HepG2 (cell line): ENCODE results near the gene KDM2B. TPM values are rescaled to one million over a fixed set of nuclear protein-coding genes. Genes with fewer than 3 reads are reported as not detected.

ENCODE experiments used
- AGO1 ChIP-seq: fragments of 200-400 bp; formaldehyde crosslinking; IDR thresholded peaks from 2 replicates; pipeline ENCODE4 v1.6.1; 2017; ENCODE audit warnings: mild to moderate bottlenecking, low read depth, low read length, moderate library complexity; ENCODE audit not compliant: poor library complexity, severe bottlenecking
- AGO2 ChIP-seq: fragments of 200-400 bp; formaldehyde crosslinking; optimal IDR thresholded peaks from 2 replicates; pipeline ENCODE3; 2017; ENCODE audit warnings: mild to moderate bottlenecking, low read depth, low read length, moderate library complexity
- AKAP8 ChIP-seq: sonication (generic); formaldehyde crosslinking; IDR thresholded peaks from 2 replicates; pipeline ENCODE4 v1.5.1; 2020; ENCODE audit warnings: mild to moderate bottlenecking, missing genetic modification reagents
- ARNT2 ChIP-seq: sonication (generic); formaldehyde crosslinking; IDR thresholded peaks from 2 replicates; pipeline ENCODE4 v1.8.0; 2022; ENCODE audit warnings: mild to moderate bottlenecking, low read depth, missing genetic modification reagents, moderate library complexity
- DRAP1 ChIP-seq: IDR thresholded peaks from 2 replicates; pipeline ENCODE4 v1.6.1; 2016; ENCODE audit warnings: missing genetic modification reagents, missing compliant biosample characterization
- FOSL1 ChIP-seq: sonication (generic); formaldehyde crosslinking; IDR thresholded peaks from 2 replicates; pipeline ENCODE4 v1.9.0; 2021; ENCODE audit warnings: missing genetic modification reagents, borderline replicate concordance
- FOXM1 ChIP-seq: sonication (generic); formaldehyde crosslinking; IDR thresholded peaks from 2 replicates; pipeline ENCODE4 v1.5.0; 2020; ENCODE audit warnings: missing genetic modification reagents
- JARID2 ChIP-seq: sonication (generic); formaldehyde crosslinking; IDR thresholded peaks from 2 replicates; pipeline ENCODE4 v1.8.1; 2023; ENCODE audit warnings: missing genetic modification reagents, inconsistent platforms; ENCODE audit not compliant: insufficient replicate concordance
- KAT2B ChIP-seq: fragments of 150-350 bp; IDR thresholded peaks from 2 replicates; pipeline ENCODE4 v1.6.1; 2014; ENCODE audit warnings: low read depth, low read length, borderline replicate concordance
- KDM5B ChIP-seq: sonication (generic); formaldehyde crosslinking; IDR thresholded peaks from 2 replicates; pipeline ENCODE4 v1.4.0; 2020; ENCODE audit warnings: missing genetic modification reagents, mild to moderate bottlenecking, borderline replicate concordance
- LCORL ChIP-seq, 2 experiments: fragments of 450-650 bp in 1 of 2; sonication (generic) in 1 of 2; formaldehyde crosslinking in 1 of 2; IDR thresholded peaks; 2 replicates each; pipeline versions ENCODE4 v1.5.0 to v1.6.1; 2017 to 2020; ENCODE audit warnings: antibody characterized with exemption in 1 of 2, missing genetic modification reagents in 1 of 2
- MIER2 ChIP-seq: IDR thresholded peaks from 2 replicates; pipeline ENCODE4 v1.6.1; 2016; ENCODE audit warnings: missing biosample characterization, missing genetic modification reagents
- MTF1 ChIP-seq: sonication (generic); formaldehyde crosslinking; IDR thresholded peaks from 2 replicates; pipeline ENCODE4 v1.5.0; 2020; ENCODE audit warnings: missing genetic modification reagents
- PPARG ChIP-seq: conservative IDR thresholded peaks from 2 replicates; pipeline ENCODE4 v1.6.1; 2016; ENCODE audit warnings: missing biosample characterization, missing genetic modification reagents
- THYN1 ChIP-seq: sonication (generic); formaldehyde crosslinking; IDR thresholded peaks from 2 replicates; pipeline ENCODE4 v1.8.1; 2023; ENCODE audit warnings: low read depth, mild to moderate bottlenecking, moderate library complexity, missing genetic modification reagents, borderline replicate concordance
- TP53 ChIP-seq: sonication (generic); formaldehyde crosslinking; conservative IDR thresholded peaks from 2 replicates; pipeline ENCODE4 v1.4.0; 2020; ENCODE audit warnings: missing genetic modification reagents
- UBTF ChIP-seq: sonication (generic); formaldehyde crosslinking; IDR thresholded peaks from 2 replicates; pipeline ENCODE4 v1.4.0; 2020; ENCODE audit warnings: mild to moderate bottlenecking, missing genetic modification reagents
- ZFP36 ChIP-seq: fragments of 150-350 bp; IDR thresholded peaks from 2 replicates; pipeline ENCODE4 v1.6.1; 2018; ENCODE audit warnings: borderline replicate concordance, low read length, low read depth; ENCODE audit not compliant: partially characterized antibody
- ZKSCAN5 ChIP-seq: sonication (generic); formaldehyde crosslinking; IDR thresholded peaks from 2 replicates; pipeline ENCODE4 v1.5.1; 2020; ENCODE audit warnings: mild to moderate bottlenecking, missing genetic modification reagents
- ZNF282 ChIP-seq: fragments of 450-650 bp; IDR thresholded peaks from 2 replicates; pipeline ENCODE4 v1.6.1; 2018; ENCODE audit not compliant: partially characterized antibody
- ZNF512B ChIP-seq: sonication (generic); formaldehyde crosslinking; IDR thresholded peaks from 2 replicates; pipeline ENCODE4 v1.5.1; 2020; ENCODE audit warnings: missing genetic modification reagents, mild to moderate bottlenecking, borderline replicate concordance
- ZNF567 ChIP-seq: sonication (generic); formaldehyde crosslinking; IDR thresholded peaks from 2 replicates; pipeline ENCODE4 v1.8.1; 2023; ENCODE audit warnings: mild to moderate bottlenecking, missing genetic modification reagents, borderline replicate concordance
- ZNF615 ChIP-seq: sonication (generic); formaldehyde crosslinking; IDR thresholded peaks from 2 replicates; pipeline ENCODE4 v1.5.0; 2020; ENCODE audit warnings: mild to moderate bottlenecking, missing genetic modification reagents, borderline replicate concordance
- ZNF674 ChIP-seq: sonication (generic); formaldehyde crosslinking; IDR thresholded peaks from 2 replicates; pipeline ENCODE4 v1.5.0; 2020; ENCODE audit warnings: low read depth, mild to moderate bottlenecking, missing genetic modification reagents
- ZNF775 ChIP-seq: sonication (generic); formaldehyde crosslinking; IDR thresholded peaks from 2 replicates; pipeline ENCODE4 v1.4.0; 2020; ENCODE audit warnings: missing genetic modification reagents, mild to moderate bottlenecking, moderate library complexity, borderline replicate concordance
- polyA plus RNA-seq, 8 experiments: library from polyadenylated mRNA; depleted of rRNA in 3 of 8; stranded (reverse) in 7 of 8; unstranded in 1 of 8; fragments of >200 nt; fragmentation: Illumina TruSeq in 4 of 8; extraction: Trizol in 4 of 8; gene quantifications; 2 replicates each; pipeline versions ENCODE4 v1.2.1 to v1.2.3, GENCODE V29; 2011 to 2016; ENCODE audit warnings: low read depth in 4 of 8, missing spikeins in 1 of 8, mixed read lengths in 1 of 8; ENCODE audit not compliant: insufficient read depth in 1 of 8
- total RNA-seq, 5 experiments: library from RNA; depleted of rRNA; stranded (reverse); fragments of >200 nt; fragmentation: Illumina TruSeq; extraction: Trizol; gene quantifications; 2 replicates each; pipeline ENCODE4 v1.2.3, GENCODE V29; 2016; ENCODE audit warnings: low read depth in 1 of 5

The KDM2B gene
- total and polyA plus RNA-seq, 2 of the 13 experiments (the other 11 are each of a cell fraction or from before 2014, with no cell fraction given): 17.5 to 26.1 TPM

- TF ChIP-seq KAT2B: no peak
- no peak for TF ChIP-seq TP53 (CRISPR knock-in tag)
- no peak; the same call in 1 of the 2 replicates for TF ChIP-seq MIER2
- no peak for TF ChIP-seq MTF1
- TF ChIP-seq AGO1: no peak
- TF ChIP-seq ARNT2 (CRISPR knock-in tag): no peak
- no peak for TF ChIP-seq JARID2
- 0 out of 2 replicates have a peak, but pooled peaks have one; percentile 27 for TF ChIP-seq DRAP1 (CRISPR knock-in tag)
- no peak for TF ChIP-seq AKAP8 (CRISPR knock-in tag)
- no peak for TF ChIP-seq KDM5B (CRISPR knock-in tag)
- 0 out of 2 replicates have a peak, but pooled peaks have one; percentile 14 for TF ChIP-seq ZNF775 (CRISPR knock-in tag)
- no peak for TF ChIP-seq FOSL1 (CRISPR knock-in tag)
- no peak for TF ChIP-seq THYN1 (CRISPR knock-in tag)
- TF ChIP-seq ZKSCAN5: no peak
- TF ChIP-seq ZNF674 (CRISPR knock-in tag): no peak
- peak; percentile 88; the same call in 1 of the 2 replicates for TF ChIP-seq ZNF512B (CRISPR knock-in tag)
- TF ChIP-seq ZNF615 (CRISPR knock-in tag): no peak
- peak; percentile 60 for TF ChIP-seq ZFP36
- TF ChIP-seq LCORL (IDR thresholded peaks at IDR 0.05): 0 out of 2 replicates have a peak, but pooled peaks have one; percentile 4
- TF ChIP-seq LCORL (CRISPR knock-in tag; IDR thresholded peaks at IDR 0.05): no peak; the same call in 1 of the 2 replicates
- TF ChIP-seq ZNF567 (CRISPR knock-in tag): no peak
- no peak for TF ChIP-seq ZNF282
- no peak for TF ChIP-seq FOXM1
- no peak; the same call in none of the 2 replicates for TF ChIP-seq UBTF (CRISPR knock-in tag)
- no peak for TF ChIP-seq AGO2
- TF ChIP-seq PPARG (CRISPR knock-in tag): peak; percentile 88
Measured at GRCh38 chr12:121550974-121551634, 29.7 kb downstream of the KDM2B start (continued).
